HUES6 (cell line): ENCODE data around the gene KRTAP1-4.

Source experiments
- H3K27ac ChIP-seq: 2 replicates; pipeline ENCODE4 v1.7.0; 2013; ENCODE audit warnings: low read depth, mild to moderate bottlenecking, low read length, inconsistent platforms
- H3K27me3 ChIP-seq: 2 replicates; pipeline ENCODE4 v1.6.1; 2013; ENCODE audit warnings: low read length; ENCODE audit not compliant: control insufficient read depth, insufficient read depth
- H3K36me3 ChIP-seq: 2 replicates; pipeline ENCODE4 v1.6.1; 2013; ENCODE audit warnings: low read length; ENCODE audit not compliant: control insufficient read depth, insufficient read depth
- H3K4me1 ChIP-seq: 2 replicates; pipeline ENCODE4 v1.6.1; 2013; ENCODE audit warnings: low read length; ENCODE audit not compliant: control insufficient read depth, insufficient read depth
- H3K4me3 ChIP-seq: 2 replicates; pipeline ENCODE4 v1.5.1; 2013; ENCODE audit warnings: low read depth, low read length
- H3K9ac ChIP-seq: one replicate; pipeline ENCODE4 v1.6.1; 2013; ENCODE audit warnings: mild to moderate bottlenecking, low read length
- H3K9me3 ChIP-seq: 2 replicates; pipeline ENCODE4 v1.6.1; 2013; ENCODE audit warnings: low read depth, low read length; ENCODE audit not compliant: control insufficient read depth, insufficient read depth

Gene KRTAP1-4

GRCh38 chr17:40981115-40981514 lies 48.9 kb downstream of the KRTAP1-4 start:
- Histone ChIP-seq H3K36me3 (no peaks in the 10 kb centered on the region), H3K27me3 (no peaks in the 10 kb centered on the region), H3K9ac (no peak overlapping the region), H3K27ac (no peak overlapping the region), H3K9me3 (no peaks in the 10 kb centered on the region), H3K4me3 (no peak overlapping the region), H3K4me1 (peaks cover 9% of the 10 kb centered on the region; the same call in 1 of the 2 replicates)

GRCh38 chr17:40980596-40980995 lies 49.4 kb downstream of the KRTAP1-4 start:
- Histone ChIP-seq H3K27ac (no peak overlapping the region), H3K4me3 (no peak overlapping the region), H3K36me3 (no peaks in the 10 kb centered on the region), H3K9me3 (no peaks in the 10 kb centered on the region), H3K9ac (no peak overlapping the region), H3K27me3 (no peaks in the 10 kb centered on the region), H3K4me1 (peaks cover 9% of the 10 kb centered on the region; the same call in 1 of the 2 replicates)

- Histone ChIP-seq H3K9me3 (no peaks in the 10 kb centered on the region), H3K27ac (no peak overlapping the region)
These were observed 49.9 kb downstream of the KRTAP1-4 start for GRCh38 chr17:40980117-40980516.

More at GRCh38 chr17:40980117-40980516, 49.9 kb downstream of the KRTAP1-4 start:
- H3K36me3 ChIP-seq, result no peaks in the 10 kb centered on the region
- no peak overlapping the region for H3K4me3 ChIP-seq
- peaks cover 9% of the 10 kb centered on the region; the same call in 1 of the 2 replicates for H3K4me1 ChIP-seq
- H3K27me3 ChIP-seq, result no peaks in the 10 kb centered on the region
- H3K9ac ChIP-seq, result no peak overlapping the region
